Erythroblast (primary cell): ENCODE measurements around the gene LRRC8C.

Source experiments
- GATA1 ChIP-seq: IDR thresholded peaks from 2 replicates; pipeline ENCODE4 v1.6.1; 2011; ENCODE audit warnings: low read depth, mild to moderate bottlenecking, control low read depth, low read length, moderate library complexity
- POLR2A ChIP-seq: IDR thresholded peaks from 2 replicates; pipeline ENCODE4 v1.6.1; 2011; ENCODE audit warnings: mild to moderate bottlenecking, low read length

DNA sequence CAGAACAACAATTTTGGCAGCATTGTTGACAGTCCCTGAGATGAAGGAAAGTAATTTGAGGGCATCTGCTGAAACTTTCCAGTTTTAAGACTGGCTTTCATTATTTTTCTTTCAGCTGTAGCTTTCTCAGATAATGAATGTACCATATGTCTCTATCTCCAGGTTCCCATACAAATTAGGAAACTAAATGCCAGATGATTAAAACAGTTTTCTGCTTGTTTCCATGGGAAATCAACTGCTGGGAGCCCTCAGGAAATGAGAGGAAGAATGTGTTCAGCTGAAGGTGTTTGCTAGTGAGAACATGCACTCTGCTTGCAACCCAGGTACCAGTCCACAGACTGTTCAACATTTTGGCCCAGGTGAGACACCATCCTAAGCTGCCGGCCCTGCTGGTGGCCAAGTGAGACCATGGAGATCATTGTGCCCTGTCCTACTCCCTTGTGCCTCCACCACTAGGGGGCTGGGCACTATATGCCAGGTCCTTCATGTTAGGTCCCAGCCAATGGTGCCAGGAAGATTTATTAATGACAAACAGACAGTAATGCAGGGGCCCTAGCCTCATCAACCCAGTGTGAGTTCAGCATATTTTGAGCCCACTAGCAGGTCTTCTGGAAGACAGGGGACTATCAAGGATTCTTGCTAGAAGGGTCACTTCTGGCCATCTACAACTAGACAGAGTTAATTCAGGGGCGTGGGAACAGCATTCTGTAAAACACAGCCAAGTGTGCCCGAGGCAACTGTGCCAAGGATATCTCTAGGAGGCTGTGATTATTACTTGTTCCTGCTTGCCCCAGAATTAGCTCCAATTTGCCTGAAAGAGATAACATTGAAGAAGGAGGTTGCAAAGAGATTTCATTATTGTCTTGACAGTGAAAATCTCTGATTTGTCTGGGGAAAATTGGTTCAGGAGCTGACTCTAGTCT lies 17.0 kb upstream of the LRRC8C start:
- no peak for TF ChIP-seq POLR2A
- no peak for TF ChIP-seq GATA1
